Inflammatory macrophage treated with lipopolysaccharide for 1 hour (primary cell): ENCODE results near the gene GABPB2.
A peak's percentile ranks its signal among the peaks of the same experiment; 100 is the strongest.

ENCODE experiments used
- DNase-seq, 2 donors: peaks; one replicate each; pipeline ENCODE4 v3.0.0-alpha.2; 2020 to 2022

GABPB2 gene

DNA sequence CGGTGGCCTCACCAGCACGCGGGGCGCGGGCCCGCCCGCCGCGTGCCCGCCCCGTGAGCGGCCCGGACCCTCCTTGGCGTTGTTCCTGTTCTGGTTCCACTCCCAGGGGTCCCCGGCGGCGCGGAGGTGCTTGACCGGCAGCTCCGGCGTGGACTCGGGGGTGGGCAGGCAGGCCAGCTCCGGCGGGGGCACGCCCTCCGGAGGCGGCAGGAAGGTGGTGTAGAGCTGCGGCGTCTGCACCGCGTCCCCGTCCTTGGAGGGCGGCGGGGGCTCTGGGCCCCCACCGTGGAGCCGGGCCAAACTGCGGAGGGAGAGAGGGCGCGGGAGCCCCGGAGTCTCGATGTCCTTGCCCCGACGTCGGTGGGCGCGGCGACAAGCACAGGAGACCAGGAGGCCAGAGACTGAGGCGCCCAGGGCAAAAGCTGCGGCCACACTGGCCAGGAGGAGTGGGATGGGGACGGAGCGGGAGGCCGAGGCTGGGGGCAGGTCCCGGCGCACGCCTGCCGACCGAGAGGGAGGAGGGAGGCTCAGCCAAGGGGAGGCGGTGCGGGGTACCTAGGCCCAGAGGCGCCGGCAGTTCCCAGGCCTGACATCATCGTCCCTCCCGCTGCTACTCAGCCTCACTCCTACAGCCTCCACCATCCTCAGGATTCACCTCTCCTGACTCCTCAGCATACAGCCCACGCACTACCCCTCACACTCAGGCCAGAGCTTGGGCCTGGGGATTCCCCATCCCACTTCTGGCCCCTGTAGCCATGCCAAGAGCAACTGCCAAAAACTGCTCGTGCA, 62.7 kb downstream of the GABPB2 start:
- no peak for DNase-seq

DNA sequence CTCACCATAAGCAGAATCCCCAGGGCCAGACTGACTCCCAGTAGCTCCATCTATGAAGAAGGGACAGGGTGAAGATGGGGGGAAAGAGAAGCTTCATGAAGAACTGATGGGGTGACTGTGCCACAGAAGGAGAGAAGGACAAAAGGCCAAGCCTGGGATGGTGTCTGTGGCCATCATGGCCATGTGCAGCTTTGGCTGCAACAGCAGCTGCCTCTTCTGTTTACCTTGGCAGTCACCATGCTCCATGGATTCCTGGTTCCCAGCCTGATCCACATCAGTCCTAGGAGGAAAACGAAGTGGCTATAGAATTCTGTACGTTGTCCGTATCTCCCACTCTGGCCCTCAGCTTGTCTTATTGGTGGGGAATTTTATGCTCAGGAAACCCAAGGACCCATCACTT, 63.8 kb downstream of the GABPB2 start:
- DNase-seq: no peak

GRCh38 chr1:151134991-151135390, 64.4 kb downstream of the GABPB2 start:
- no peak for DNase-seq

- DNase-seq: no peak
These were observed 65.1 kb downstream of the GABPB2 start for GRCh38 chr1:151135433-151136385.

DNA sequence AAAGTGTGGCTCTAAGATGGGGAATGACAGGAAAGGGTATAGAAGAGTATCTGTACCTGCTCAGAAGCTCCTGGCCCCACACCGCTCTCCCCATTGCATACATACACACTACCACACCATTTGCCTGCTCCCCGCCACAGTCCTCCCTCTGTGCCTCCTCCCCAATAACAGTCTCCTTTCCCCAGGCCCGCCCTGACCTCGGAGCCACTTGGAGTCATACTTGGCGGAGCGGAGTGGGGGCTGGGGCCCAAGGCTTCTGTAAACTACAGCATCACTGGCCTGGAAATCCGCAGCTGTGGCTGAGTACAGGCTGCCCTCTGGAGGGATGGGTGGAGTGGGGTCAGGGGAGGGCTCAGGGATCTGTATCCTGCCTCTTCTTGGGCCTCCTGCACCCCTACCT, 67.2 kb downstream of the GABPB2 start:
- no peak for DNase-seq

GRCh38 chr1:151142411-151143056, 72.0 kb downstream of the GABPB2 start:
- DNase-seq: no peak

DNA sequence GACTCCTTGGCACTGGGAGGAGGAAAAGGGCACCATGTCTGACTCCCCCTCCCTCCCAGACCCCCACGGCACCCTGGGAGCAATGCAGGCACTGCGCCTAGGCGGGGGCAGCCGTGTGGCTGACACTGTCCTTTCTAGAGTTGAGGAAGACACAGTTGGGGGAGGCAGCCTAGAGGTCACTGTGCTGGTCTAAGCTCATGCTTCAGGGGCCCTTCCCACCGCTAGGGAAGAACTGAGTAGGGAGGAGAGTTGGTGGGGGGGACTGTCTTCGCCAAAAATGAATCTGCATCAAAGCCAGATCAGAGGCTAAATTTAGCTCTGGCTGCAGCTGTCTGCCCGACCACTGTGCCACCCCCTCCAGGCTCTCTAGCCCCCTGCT, 72.5 kb downstream of the GABPB2 start:
- DNase-seq: no peak

DNA sequence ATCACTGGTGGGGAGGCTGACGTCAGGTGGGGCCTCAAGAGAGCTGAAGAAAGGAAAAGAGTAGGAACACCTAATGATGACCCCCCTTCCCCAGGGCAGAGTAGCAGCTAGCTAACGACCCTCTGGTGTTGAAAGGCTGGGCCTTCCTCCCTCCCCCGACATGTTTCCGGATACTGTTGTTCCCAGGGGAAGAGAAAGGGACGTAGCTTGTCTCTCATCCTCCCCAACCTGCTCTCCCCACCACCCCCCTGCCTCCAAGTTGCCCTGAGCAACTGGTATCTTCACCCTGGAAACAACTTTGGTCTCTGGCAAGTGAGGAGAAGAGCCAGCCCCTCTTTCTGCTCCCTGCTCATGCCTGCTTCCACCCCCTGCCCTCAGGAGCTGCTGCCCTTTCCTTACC, 73.4 kb downstream of the GABPB2 start:
- DNase-seq: no peak

- no peak for DNase-seq
These were observed 74.1 kb downstream of the GABPB2 start for GRCh38 chr1:151144474-151145303.

GRCh38 chr1:151145304-151146071, 74.9 kb downstream of the GABPB2 start:
- DNase-seq: no peak

GRCh38 chr1:151146072-151146411, 75.5 kb downstream of the GABPB2 start:
- DNase-seq: no peak

DNA sequence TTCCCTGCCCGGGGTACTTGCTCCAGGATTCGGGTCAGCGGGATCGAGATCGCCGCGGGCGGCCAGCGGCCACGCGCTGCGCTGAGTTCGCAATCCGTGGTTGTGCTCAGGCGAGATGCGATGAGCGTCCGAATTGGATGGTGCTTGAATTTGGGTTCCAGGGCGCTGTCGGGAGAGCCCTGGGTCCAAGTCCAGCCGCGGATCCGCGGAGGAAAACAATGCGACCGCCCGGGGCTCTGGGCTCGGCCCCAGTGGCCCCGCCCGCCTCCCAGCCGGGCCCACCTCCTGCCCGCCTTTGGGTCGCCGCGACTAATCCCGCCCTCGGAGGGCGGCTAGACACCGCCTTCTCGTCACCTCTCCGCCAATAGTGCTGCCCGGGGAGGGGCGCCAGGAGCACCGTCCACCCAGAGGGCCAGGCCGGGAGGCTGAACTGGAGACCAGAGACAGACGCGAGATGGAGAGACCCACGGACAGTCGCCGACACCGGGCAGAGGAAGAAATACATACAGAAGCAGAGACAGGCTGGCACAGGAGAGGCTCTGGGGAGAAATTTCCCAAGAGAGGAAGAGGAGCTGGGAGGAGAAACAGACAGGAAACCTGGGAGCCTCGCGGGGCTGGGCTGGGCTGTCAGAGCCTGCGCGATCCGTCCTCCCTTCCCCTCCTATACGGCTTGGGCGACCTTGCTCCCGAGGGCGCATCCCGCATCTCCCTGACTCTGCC, 76.0 kb downstream of the GABPB2 start, which contains the start of gene SEMA6C:
Gene SEMA6C, minus strand, starts transcription at position 220 of the 720 bp plus-strand sequence. CDS start 4,010 bp downstream, outside the sequence.
- DNase-seq: peak; percentile 83 to 87

GRCh38 chr1:151147132-151147503, 76.6 kb downstream of the GABPB2 start:
- no peak for DNase-seq

- no peak for DNase-seq
These were observed 77.1 kb downstream of the GABPB2 start for GRCh38 chr1:151147665-151148064.

- DNase-seq: peak; percentile 78 to 80
These were observed 85.9 kb downstream of the GABPB2 start, which contains the start of gene TNFAIP8L2 for GRCh38 chr1:151156515-151156819. Gene TNFAIP8L2 (plus strand): TSS chr1:151156649. CDS start chr1:151158698, 2,049 bp downstream.

DNA sequence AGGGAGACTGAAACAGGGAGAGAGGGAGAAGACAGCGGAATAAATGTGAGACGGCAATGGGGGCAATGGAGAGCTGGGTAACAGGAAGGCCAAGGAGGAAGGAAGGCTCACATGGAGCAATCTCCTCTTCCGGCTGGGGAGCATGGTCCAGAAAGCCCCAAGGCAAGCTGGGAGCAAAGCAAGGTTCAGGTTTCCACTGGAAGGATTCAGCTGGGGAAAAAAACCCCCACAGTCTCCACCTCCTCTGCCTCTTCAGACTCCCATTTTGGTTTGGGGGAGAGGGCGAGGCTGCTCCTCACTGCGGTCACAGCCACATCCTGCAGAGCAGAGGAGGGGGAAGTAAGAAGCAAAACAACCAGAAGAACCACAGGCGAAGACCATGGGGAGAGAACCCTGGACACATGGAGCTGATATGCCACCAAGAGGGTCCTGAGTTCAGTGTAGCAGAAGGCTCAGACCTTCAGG, 86.5 kb downstream of the GABPB2 start:
- DNase-seq: peak; percentile 47 to 60

- peak; percentile 31 to 52 for DNase-seq
These were observed 87.8 kb downstream of the GABPB2 start for GRCh38 chr1:151158326-151158725.

DNA sequence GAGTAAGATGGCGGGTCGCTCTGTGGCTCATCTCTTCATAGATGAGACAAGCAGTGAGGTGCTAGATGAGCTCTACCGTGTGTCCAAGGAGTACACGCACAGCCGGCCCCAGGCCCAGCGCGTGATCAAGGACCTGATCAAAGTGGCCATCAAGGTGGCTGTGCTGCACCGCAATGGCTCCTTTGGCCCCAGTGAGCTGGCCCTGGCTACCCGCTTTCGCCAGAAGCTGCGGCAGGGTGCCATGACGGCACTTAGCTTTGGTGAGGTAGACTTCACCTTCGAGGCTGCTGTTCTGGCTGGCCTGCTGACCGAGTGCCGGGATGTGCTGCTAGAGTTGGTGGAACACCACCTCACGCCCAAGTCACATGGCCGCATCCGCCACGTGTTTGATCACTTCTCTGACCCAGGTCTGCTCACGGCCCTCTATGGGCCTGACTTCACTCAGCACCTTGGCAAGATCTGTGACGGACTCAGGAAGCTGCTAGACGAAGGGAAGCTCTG, 88.2 kb downstream of the GABPB2 start:
- DNase-seq: no peak

GRCh38 chr1:151159373-151159772, 88.8 kb downstream of the GABPB2 start:
- DNase-seq: peak; percentile 53 to 70

DNA sequence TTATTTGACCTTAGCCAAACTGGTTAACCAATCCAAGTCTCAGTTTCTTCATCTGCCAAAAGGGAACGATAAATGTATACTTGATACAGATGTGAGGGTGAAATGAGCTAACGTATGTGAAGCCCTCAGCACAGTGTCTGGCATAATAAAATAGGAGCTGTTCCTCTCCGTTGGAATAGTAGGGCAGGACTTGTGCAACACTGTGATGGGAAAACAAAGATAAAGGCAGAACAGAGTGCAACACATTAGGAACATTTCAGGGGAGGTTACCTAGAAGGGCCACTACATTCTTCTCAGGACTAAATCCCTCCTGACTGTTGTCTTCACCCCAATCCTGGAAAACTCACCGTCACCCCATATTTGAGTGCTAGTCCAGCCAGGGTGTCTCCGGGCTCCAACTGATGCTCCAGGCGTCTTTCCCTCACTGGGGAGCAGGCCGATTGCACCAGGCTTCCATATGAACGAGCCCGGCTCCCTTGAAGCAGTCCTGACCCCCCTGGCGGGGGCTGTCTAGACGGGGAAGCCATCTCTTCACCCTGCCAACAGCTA, 94.2 kb downstream of the GABPB2 start:
- no peak for DNase-seq
